Smooth muscle cell (in vitro differentiated cells): Measurements from ENCODE around the gene SLX9. TPM values are rescaled to one million over a fixed set of nuclear protein-coding genes. Genes with fewer than 3 reads are reported as not detected.

Source experiments
- DNase-seq: peaks from one replicate; lab custom pipeline; 2025; ENCODE audit not compliant: unreplicated experiment; lab: John Stamatoyannopoulos, UW
- H2AFZ ChIP-seq: fragments of 200-600 bp; sonication (generic); 2 replicates; pipeline ENCODE4 v1.6.0; 2016; ENCODE audit warnings: antibody characterized with exemption, low read depth, mild to moderate bottlenecking
- H3F3A ChIP-seq: fragments of 200-600 bp; sonication (generic); 2 replicates; pipeline ENCODE4 v1.6.0; 2017; ENCODE audit warnings: antibody characterized with exemption, low read depth
- H3K27ac ChIP-seq: fragments of 200-600 bp; sonication (generic); 2 replicates; pipeline ENCODE4 v1.5.1; 2016; ENCODE audit warnings: low read depth, mild to moderate bottlenecking
- H3K27me3 ChIP-seq: fragments of 200-600 bp; sonication (generic); 2 replicates; pipeline ENCODE4 v1.6.1; 2016; ENCODE audit warnings: low read depth, mild to moderate bottlenecking
- H3K36me3 ChIP-seq: fragments of 200-600 bp; sonication (generic); 2 replicates; pipeline ENCODE4 v1.5.1; 2016; ENCODE audit warnings: low read depth
- H3K4me1 ChIP-seq: fragments of 200-600 bp; sonication (generic); 2 replicates; pipeline ENCODE4 v1.5.1; 2016; ENCODE audit warnings: low read depth
- H3K4me2 ChIP-seq: fragments of 200-600 bp; sonication (generic); 2 replicates; pipeline ENCODE4 v1.6.0; 2016; ENCODE audit warnings: mild to moderate bottlenecking
- H3K4me3 ChIP-seq: fragments of 200-600 bp; sonication (generic); 2 replicates; pipeline ENCODE4 v1.5.1; 2016; ENCODE audit warnings: mild to moderate bottlenecking
- H3K79me2 ChIP-seq: fragments of 200-600 bp; sonication (generic); 2 replicates; pipeline ENCODE4 v1.6.0; 2016; ENCODE audit warnings: low read depth, mild to moderate bottlenecking
- H3K9ac ChIP-seq: fragments of 200-600 bp; sonication (generic); 2 replicates; pipeline ENCODE4 v1.6.0; 2016; ENCODE audit warnings: low read depth
- H3K9me3 ChIP-seq: fragments of 200-600 bp; sonication (generic); replicated peaks from 2 replicates; pipeline ENCODE4 v1.5.1; 2016; ENCODE audit warnings: low read depth
- H4K20me1 ChIP-seq: fragments of 200-600 bp; sonication (generic); 2 replicates; pipeline ENCODE4 v1.6.0; 2016; ENCODE audit warnings: low read depth
- CTCF ChIP-seq: fragments of 200-600 bp; sonication (generic); IDR thresholded peaks from 2 replicates; pipeline ENCODE4 v1.5.1; 2017; ENCODE audit warnings: borderline replicate concordance, mild to moderate bottlenecking, antibody characterized with exemption; ENCODE audit not compliant: insufficient read depth, poor library complexity, severe bottlenecking
- WGBS: methylation state at CpG from one replicate; pipeline ENCODE4 v1.1.7; 2016; ENCODE audit warnings: low lambda C conversion rate; 5-methylcytosine and 5-hydroxymethylcytosine counted together
- polyA plus RNA-seq: library from polyadenylated mRNA; unstranded; fragments of >200 nt; fragmentation: Nextera tagmentation; extraction: Ambion mirVana; gene quantifications from 2 replicates; pipeline ENCODE4 v1.2.1, GENCODE V29; 2016
- total RNA-seq: library from RNA; depleted of rRNA; stranded (reverse); fragments of >200 nt; gene quantifications from 2 replicates; pipeline ENCODE4 v1.2.3, GENCODE V29; 2014

Gene SLX9
- total and polyA plus RNA-seq, 2 experiments from 2014 or later: 13.9 to 26.6 TPM

GRCh38 chr21:44957047-44957831 is 17.4 kb downstream of the SLX9 start:
- Histone ChIP-seq H3K27ac (no peak overlapping the region), H3K9me3 (no peaks in the 10 kb centered on the region), H3K9ac (no peak overlapping the region), H3K4me3 (no peak overlapping the region), H3K4me2 (no peak overlapping the region), H3F3A (peaks cover 6% of the 10 kb centered on the region), H3K36me3 (no peaks in the 10 kb centered on the region), H3K27me3 (no peaks in the 10 kb centered on the region), H2AFZ (no peak overlapping the region), H3K79me2 (peaks cover 36% of the 10 kb centered on the region), H3K4me1 (peaks cover 16% of the 10 kb centered on the region), H4K20me1 (peaks cover 62% of the 10 kb centered on the region)
- WGBS: 85% methylated on average over 22 of the region's 22 CpGs
- no peak for TF ChIP-seq CTCF
- DNase-seq: no peak

DNA sequence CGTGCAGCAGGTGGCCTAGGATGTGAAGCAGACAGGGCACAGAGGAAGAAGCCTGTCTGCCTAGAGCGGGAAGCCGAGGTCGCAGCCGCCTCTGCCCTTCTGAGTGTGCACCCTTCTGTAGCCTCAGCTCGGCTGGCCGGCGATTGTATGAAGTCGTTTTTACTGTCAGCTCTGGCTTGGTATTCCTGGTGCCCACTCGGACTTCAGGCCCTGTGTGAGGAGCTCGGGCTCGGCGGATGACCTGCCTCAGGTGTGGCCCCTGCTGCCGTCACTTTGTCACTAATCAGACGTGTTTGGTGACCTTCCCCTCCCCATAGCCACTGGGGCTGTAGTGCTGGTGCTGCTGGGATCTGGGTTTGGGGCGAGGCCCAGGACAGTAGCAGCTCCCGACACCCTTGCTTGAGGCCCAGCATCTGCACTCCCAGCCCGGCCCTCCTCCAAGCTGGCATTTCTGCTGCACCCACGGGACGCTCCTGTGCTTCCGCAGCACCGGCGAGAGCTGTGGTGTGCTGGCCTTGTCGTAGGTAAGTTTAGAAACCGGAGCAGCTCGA is 18.1 kb downstream of the SLX9 start:
- Histone ChIP-seq H3F3A (peaks cover 8% of the 10 kb centered on the region), H3K27ac (peak overlapping the region; percentile 92), H3K9ac (peak overlapping the region; percentile 85), H3K4me2 (peak overlapping the region; percentile 48), H3K4me1 (peaks cover 22% of the 10 kb centered on the region), H3K36me3 (no peaks in the 10 kb centered on the region), H2AFZ (no peak overlapping the region), H4K20me1 (peaks cover 54% of the 10 kb centered on the region), H3K27me3 (no peaks in the 10 kb centered on the region), H3K79me2 (peaks cover 28% of the 10 kb centered on the region), H3K9me3 (no peaks in the 10 kb centered on the region), H3K4me3 (no peak overlapping the region)
- no peak for DNase-seq
- WGBS: 93% methylated on average over 26 of the region's 26 CpGs
- TF ChIP-seq CTCF: no peak

- peaks cover 26% of the 10 kb centered on the region for H3K79me2 ChIP-seq
- H3K9ac ChIP-seq: peak overlapping the region; percentile 85
These were observed 18.8 kb downstream of the SLX9 start for GRCh38 chr21:44958471-44959191.

More at GRCh38 chr21:44958471-44959191, 18.8 kb downstream of the SLX9 start:
- no peak overlapping the region for H3K4me3 ChIP-seq
- peaks cover 14% of the 10 kb centered on the region for H3F3A ChIP-seq
- H3K27me3 ChIP-seq: no peaks in the 10 kb centered on the region
- no peaks in the 10 kb centered on the region for H3K9me3 ChIP-seq
- DNase-seq: no peak
- WGBS: 65% methylated on average over 28 of the region's 28 CpGs
- no peak for TF ChIP-seq CTCF
- H2AFZ ChIP-seq: no peak overlapping the region
- no peaks in the 10 kb centered on the region for H3K36me3 ChIP-seq
- H3K27ac ChIP-seq: peak overlapping the region; percentile 92
- peak overlapping the region; percentile 48 for H3K4me2 ChIP-seq
- peaks cover 48% of the 10 kb centered on the region for H4K20me1 ChIP-seq
- H3K4me1 ChIP-seq: peaks cover 28% of the 10 kb centered on the region
